Gastroesophageal sphincter (tissue), 3 donors: ENCODE measurements around the gene HLCS.

ENCODE experiments used
- CTCF ChIP-seq, 4 experiments: fragments of 200-600 bp in 2 of 4; fragments of 450-650 bp in 2 of 4; sonication (generic) in 1 of 4; IDR thresholded peaks; one replicate each; pipeline ENCODE4 v1.5.1; 2017 to 2019; ENCODE audit warnings: antibody characterized with exemption in 4 of 4, mild to moderate bottlenecking in 2 of 4, moderate library complexity in 2 of 4
- POLR2A ChIP-seq, 2 donors: fragments of 450-650 bp; IDR thresholded peaks; one replicate each; pipeline ENCODE4 v1.6.1; 2017; ENCODE audit warnings: antibody characterized with exemption in 2 of 2, mild to moderate bottlenecking in 2 of 2, moderate library complexity in 1 of 2

GRCh38 chr21:36765229-36765628 is 201.2 kb downstream of the HLCS start:
- no peak for TF ChIP-seq CTCF (IDR thresholded peaks at IDR 0.05)
- no peak for TF ChIP-seq POLR2A (IDR thresholded peaks at IDR 0.05)
